Middle frontal gyrus (tissue), 1 donor: ENCODE results near the gene TICAM2.

ENCODE experiments used
- DNase-seq: peaks from one replicate; pipeline ENCODE4 v3.0.0-alpha.2; 2015; ENCODE audit warnings: low spot score; ENCODE audit errors: extremely low spot score

TICAM2 gene

GRCh38 chr5:115541611-115542010 lies 60.7 kb downstream of the TICAM2 start:
- no peak for DNase-seq

GRCh38 chr5:115535479-115536035 lies 66.7 kb downstream of the TICAM2 start:
- DNase-seq: no peak

- no peak for DNase-seq
Observed at GRCh38 chr5:115532517-115532916, 69.8 kb downstream of the TICAM2 start.

DNA sequence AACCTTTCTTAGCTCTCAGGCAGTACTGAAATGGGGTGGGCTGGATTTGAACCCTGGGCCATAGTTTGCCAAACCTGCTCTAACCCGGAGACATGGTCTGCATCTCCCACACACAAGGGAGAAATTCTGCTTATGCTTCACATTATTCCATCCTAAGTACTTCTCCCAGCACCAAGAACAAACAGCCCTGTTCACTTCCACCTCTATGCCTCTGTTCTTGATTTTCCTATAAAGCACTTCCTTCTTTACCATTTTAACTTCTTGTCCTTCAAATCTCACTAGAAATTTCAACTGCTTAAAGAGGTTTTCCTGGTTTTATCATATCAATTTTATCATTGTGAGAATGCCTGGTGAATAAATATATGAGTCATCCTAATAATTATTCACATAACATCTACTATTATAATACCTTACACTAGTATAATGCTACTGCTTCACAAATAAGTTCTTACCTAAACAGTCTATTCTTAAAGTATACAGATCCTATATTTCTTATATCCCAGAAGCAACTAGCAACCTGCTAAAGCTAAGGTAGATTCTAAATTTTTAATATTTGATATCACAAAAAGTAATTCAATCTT lies 70.4 kb downstream of the TICAM2 start:
- DNase-seq: no peak

DNA sequence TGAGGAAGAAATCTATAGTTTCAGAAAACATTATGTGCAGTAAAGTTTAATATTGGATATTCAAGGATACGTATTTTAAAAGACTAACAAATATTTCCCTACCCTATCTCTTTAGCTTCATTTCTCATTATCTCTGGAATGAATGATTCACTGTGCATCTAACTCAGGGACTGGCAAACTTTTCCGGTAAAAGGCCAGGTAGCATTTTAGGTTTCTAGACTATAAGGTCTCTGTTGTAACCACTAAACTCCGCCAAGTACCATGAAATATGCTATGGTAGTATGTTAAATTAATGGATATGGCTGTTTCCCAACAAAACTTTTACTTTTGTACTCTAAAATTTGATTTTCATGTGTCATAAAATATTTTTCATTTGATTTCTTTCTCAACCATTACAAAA lies 70.9 kb downstream of the TICAM2 start:
- DNase-seq: no peak

- no peak for DNase-seq
Observed at GRCh38 chr5:115530426-115530825, 71.9 kb downstream of the TICAM2 start.
